WI38 (cell line): ENCODE data around the gene ST3GAL4.
"Not testable (repeated sequence)": the region's sequence is repeated elsewhere in the genome, so short reads cannot be mapped to it uniquely, and the experiment has no call there.

Experiments
- H3K4me3 ChIP-seq: 2 replicates; pipeline ENCODE4 v1.5.1; 2011; ENCODE audit warnings: low read depth, mild to moderate bottlenecking, control low read depth, low read length
- TF ChIP-seq, protein P1 (sequence below): IDR thresholded peaks from 2 replicates; pipeline ENCODE4 v1.5.1; 2012; ENCODE audit warnings: low read depth, mild to moderate bottlenecking, control low read depth, low read length

The ST3GAL4 gene

DNA sequence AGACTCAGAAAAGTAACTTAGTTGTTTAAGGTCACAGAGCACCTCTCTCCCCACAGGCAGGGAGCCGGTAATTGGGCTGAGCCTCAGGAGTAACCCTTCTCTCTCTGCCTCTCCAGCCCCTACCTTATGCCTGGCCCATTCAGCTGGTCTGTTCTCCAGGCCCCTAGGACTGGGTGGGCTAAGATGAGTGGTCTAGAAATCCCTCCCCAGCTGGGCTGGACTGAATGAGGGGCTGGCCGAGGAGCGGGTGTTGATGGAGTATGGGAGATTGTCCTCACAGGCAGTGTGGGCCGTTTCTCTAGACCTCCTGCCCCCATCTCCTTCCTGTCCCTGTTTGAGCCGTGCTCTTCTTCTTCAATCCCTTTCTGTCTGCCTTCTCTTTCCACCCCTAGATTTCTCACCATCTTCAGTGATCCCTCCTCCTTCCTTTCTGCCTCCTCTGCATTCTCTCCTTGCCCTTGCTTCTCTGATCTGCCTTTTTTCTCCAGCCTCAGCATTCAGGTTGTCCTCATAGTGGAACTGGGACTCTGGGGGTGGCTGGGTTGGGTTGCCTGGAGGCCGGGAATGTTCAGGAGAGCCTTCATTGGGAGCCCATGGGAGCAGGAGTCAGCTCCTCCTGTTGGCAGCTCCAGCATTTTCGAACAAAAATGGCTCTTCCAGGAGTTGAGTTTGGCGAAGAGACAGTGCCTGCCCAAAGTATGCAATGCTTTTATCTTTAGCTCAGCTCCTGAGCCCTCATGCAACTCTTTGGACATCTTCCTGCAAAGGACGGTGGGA, 7.6 kb downstream of the ST3GAL4 start:
- no peak overlapping the region for H3K4me3 ChIP-seq

DNA sequence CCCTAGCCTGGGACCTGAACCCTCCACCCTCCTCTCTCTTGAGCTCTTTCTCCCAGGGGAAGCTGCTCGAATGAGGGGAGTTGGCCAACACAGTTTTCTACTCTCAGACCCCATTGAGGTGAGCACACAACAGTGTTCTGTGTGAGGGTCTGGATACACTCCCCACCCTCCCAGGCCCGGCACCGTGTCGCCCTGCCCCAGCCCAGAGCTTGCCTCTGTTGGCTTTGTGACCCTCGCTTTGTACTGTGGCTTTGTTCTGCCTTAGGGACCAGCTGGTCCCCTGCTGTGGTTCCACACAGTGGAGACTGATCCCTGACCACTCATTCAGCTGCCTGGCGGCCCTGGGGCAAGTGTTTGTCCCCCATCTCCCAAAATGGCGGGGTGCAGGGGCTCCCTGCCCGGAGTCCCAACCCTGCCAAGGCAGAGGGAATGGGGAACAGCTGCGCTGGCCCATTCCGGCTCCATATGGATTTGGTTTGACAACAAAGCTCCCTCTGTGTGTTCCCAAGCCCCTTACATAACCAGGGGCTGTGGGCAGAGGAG, 8.3 kb downstream of the ST3GAL4 start:
- H3K4me3 ChIP-seq = no peak overlapping the region
- TF ChIP-seq, protein P1, sequence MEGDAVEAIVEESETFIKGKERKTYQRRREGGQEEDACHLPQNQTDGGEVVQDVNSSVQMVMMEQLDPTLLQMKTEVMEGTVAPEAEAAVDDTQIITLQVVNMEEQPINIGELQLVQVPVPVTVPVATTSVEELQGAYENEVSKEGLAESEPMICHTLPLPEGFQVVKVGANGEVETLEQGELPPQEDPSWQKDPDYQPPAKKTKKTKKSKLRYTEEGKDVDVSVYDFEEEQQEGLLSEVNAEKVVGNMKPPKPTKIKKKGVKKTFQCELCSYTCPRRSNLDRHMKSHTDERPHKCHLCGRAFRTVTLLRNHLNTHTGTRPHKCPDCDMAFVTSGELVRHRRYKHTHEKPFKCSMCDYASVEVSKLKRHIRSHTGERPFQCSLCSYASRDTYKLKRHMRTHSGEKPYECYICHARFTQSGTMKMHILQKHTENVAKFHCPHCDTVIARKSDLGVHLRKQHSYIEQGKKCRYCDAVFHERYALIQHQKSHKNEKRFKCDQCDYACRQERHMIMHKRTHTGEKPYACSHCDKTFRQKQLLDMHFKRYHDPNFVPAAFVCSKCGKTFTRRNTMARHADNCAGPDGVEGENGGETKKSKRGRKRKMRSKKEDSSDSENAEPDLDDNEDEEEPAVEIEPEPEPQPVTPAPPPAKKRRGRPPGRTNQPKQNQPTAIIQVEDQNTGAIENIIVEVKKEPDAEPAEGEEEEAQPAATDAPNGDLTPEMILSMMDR = no peak

More for the DNA sequence above, 7.6 kb downstream of the ST3GAL4 start:
- TF ChIP-seq, protein P1 = no peak

DNA sequence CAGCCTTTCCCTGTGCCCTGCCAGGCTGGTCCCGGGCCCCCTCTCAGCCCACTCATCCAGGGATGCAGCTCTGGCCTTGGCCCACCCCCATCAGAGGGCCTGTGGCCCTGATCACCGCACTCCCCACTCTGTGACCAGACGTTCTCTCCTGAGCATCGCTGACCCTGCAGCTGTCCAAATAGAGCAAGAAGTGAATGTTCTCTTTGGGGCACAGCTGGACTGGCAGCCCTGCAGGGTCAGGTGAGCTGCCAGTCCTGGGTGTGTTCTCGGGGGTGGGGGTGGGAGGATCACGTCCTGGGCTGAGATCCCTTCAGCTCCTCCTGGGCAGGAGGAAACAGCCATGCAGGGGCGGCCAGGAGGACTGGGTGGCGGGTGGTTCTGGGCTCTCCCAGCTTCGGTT, 9.2 kb downstream of the ST3GAL4 start:
- H3K4me3 ChIP-seq = not testable (repeated sequence)

- not testable (repeated sequence) for H3K4me3 ChIP-seq
Measured at GRCh38 chr11:126365508-126365907, 10.0 kb downstream of the ST3GAL4 start.

DNA sequence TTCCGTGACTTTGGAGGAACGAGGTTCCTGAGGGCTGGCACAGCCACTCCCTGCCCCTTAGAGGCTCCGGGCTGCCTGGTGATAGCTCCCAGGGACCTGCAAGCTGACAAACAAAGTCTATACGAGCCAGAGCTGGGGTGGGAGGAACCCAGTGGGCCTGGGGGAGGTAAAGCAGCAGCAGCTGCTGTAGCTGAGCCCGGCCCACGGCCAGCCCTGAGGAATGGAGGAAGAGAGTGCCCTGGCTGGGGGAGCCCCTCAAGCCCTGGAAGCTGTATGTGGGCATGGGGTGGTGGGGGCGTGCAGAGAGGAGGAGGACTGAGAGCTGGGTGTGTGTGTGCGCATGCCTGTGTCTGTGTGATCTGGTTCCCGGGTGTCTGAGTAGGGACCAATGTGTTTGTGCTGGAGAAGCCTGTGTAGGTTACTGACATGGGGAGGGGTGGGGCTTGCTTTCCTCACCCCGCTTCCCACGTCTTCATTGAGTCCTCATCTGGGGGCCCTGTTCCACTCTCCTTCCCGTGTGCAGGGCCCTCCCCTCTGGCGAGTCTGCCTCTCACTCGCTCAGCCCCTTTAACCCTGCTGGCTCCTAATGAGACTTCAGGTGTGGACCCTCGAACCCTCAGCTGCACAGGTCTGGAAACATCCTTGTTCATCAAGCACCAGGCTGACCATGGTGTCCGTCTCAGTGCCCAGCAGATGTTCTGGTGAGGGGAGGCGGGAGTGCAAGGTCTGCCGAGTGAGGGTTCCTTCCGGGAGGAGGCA, 10.8 kb downstream of the ST3GAL4 start:
- H3K4me3 ChIP-seq = no peak overlapping the region
- TF ChIP-seq, protein P1 = no peak

GRCh38 chr11:126366823-126367654, 11.6 kb downstream of the ST3GAL4 start:
- H3K4me3 ChIP-seq = not testable (repeated sequence)

DNA sequence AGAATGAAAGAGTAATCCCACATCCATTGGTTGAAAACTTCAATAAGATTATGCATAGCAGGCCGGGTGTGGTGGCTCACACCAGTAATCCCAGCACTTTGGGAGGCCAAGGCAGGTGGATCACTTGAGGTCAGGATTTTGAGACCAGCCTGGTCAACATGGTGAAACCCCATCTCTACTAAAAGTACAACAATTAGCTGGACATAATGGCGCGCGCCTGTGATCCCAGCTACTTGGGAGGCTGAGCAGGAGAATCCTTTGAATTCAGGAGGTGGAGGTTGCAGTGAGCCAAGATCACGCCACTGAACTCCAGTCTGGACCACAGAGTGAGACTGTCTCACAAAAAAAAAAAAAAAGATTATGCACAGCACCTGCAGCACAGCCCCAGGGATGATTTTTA, 12.3 kb downstream of the ST3GAL4 start:
- H3K4me3 ChIP-seq = not testable (repeated sequence)

DNA sequence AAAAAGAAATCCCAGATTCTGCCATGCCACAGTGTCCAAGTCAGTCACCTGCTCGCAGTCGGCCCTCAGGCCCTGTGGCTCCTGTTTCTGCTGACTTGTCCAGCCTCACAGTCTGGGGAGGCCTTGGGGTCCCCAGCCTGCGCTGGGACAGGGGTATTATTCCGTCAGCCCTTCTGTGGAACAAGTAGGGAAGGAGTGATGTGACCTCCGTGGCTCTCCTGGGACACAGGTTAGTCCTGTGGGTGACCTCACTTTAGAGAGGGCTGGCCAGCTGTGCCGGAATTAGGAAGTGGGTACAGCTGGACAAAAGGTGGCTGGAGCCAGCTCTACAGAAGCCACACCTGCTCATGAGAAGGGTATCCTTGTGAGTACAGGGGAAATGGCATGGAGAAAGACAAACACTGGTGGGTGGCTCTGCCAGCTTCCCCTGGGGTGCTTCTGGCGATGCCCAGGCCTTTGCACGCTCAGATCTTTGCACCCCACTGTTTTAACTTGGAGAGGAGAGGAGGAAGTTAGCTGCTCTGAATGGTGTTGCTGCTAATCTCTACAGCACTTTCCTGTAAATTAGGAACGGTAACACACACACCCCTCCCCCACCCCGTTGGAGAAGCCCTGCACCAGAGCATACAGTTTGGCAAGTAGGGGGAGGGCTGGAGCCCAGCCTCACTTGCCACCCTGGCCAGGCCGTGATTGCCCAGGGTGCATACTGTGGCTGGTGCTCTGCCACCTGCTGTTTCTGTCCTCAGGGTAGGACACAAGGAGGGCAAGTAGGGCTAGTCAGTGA, 13.0 kb downstream of the ST3GAL4 start:
- not testable (repeated sequence) for H3K4me3 ChIP-seq

- H3K4me3 ChIP-seq = no peak overlapping the region
- TF ChIP-seq, protein P1 = no peak
Measured at GRCh38 chr11:126370016-126370415, 14.5 kb downstream of the ST3GAL4 start.
